Renal pelvis (tissue), 4 donors: ENCODE data around the gene FECH. TPM values are rescaled to one million over a fixed set of nuclear protein-coding genes. Genes with fewer than 3 reads are reported as not detected.

ENCODE experiments used
- DNase-seq: peaks from one replicate; pipeline ENCODE4 v3.0.0-alpha.2; 2013
- polyA plus RNA-seq, 3 donors: library from polyadenylated mRNA; unstranded; fragments of 120-200 nt; gene quantifications; one replicate each; pipeline ENCODE4 v1.2.1, GENCODE V29; 2013; ENCODE audit not compliant: insufficient read length in 3 of 3

The FECH gene
- polyA plus RNA-seq, 3 donors = 31.6 to 43.6 (median 39.0) TPM

- no peak for DNase-seq
These were observed 649 bp downstream of the FECH start for GRCh38 chr18:57585855-57586250.

DNA sequence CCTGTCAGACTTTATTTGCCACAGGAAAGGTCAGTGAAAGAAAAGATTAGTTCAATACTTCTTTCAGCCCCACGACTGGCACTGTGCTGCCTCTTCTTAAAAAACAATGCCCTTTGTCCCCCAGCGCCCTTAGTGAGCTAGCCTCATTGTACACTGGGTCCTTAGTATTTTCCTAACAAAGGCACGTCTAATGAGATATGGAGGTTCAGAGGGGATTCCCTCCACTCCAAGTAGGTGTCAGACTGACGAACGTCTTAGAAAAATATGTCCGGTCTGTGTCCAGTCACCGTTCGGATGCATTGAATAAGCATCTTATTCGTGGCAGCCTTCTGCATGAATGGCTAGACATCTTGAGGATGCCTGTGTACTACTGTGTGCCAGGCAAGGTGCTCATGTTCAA lies 1.1 kb downstream of the FECH start:
- no peak for DNase-seq

GRCh38 chr18:57584444-57584843 lies 2.1 kb downstream of the FECH start:
- no peak for DNase-seq

DNA sequence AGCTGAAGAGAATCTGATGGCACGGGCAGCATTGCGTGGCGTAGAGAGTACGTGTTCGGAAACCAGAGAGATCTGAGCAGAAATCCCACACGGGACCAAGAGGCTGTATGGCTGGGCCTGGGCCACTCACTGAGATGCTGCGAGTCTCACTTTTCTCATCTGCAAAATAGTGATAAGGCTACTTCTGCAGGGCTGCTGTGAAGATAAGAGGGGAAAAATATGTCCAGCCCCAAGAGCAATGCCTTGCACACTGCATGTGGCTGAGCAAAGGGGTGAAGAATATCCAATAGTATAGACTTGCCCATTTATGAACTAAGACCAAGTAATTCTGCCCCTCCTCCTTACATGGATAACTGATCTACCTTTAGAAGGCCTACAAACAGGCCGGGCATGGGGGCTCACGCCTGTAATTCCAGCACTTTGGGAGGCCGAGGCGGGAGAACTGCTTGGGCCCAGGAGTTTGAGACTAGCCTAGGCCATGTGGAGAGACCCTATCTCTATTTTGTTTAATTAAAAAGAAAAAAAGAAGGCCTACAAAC lies 3.1 kb downstream of the FECH start:
- no peak for DNase-seq

GRCh38 chr18:57581301-57581934 lies 5.1 kb downstream of the FECH start:
- DNase-seq = no peak

DNA sequence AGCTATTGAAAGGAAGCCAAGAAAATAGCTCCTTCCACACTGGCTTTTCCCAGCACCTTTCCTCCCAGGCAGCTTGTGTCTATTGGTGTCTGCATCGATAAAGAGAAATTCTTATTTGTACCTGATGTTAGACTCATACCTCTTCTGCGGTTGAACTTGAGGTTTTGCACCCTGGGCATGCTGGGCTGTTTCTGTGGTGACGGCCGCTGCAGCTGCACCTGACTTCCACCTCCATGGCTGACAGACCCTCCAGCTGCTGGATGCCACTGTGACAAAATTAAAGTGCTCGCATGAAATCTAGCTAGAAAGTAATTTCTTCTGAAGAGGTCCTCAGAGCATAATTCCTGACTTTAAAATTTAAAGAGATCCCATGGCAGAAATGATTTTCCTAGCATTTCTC lies 6.6 kb downstream of the FECH start:
- no peak for DNase-seq

GRCh38 chr18:57576316-57576715 lies 10.2 kb downstream of the FECH start:
- no peak for DNase-seq

DNA sequence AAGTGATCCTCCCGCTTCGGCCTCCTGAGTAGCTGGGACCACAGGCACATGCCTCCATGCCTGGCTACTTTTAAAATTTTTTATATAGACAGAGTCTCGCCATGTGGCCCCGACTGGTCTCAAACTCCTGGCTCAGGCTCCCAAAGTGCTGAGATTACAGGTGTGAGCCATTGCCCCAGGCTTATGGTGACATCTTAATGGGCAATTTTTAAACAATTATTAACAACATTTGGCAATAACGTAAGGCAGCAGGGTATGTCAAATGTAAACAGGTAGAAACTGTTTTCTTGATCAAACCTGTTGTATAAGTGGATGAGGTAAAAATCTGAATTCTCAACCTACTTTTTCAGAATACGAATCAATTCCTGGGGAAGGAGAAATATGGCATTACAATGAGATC lies 11.0 kb downstream of the FECH start:
- DNase-seq = no peak

DNA sequence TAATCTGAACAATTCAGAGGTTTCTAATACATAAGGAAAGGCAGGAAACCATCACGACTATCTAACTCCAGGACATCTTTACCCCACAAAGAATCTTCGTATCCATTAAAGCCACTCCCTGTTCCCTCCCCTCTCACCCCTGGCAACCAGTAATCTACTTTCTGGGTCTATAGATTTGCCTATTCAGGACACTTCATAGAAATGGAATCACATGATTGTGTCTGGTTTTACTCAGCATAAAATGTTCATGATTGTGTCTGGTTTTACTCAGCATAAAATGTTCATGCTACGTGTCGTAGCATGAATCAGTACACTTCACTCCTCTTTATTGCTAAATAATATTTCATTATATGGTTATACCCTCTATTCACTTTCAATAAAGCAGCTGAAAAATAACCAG lies 11.6 kb downstream of the FECH start:
- DNase-seq = no peak

DNA sequence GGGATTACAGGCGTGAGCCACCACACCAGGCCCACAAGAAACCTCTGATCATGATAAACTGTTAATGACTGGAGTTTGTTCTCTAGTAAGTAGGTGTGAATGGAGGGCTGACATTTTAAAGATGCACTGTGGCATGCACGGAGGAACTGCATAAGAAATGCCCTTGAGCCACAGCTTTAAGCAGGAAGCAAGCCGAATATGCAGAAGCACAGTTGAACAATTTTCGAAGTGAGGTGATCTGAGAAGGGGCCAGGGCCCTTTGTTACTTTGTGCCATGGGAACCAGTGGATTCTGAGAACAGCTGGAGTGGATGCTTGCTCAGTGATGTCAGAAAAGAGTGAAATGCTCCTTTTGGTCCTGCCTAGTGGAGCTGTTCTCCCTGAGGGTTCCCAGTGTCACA lies 16.3 kb downstream of the FECH start:
- no peak for DNase-seq

GRCh38 chr18:57569133-57569532 lies 17.4 kb downstream of the FECH start:
- no peak for DNase-seq

DNA sequence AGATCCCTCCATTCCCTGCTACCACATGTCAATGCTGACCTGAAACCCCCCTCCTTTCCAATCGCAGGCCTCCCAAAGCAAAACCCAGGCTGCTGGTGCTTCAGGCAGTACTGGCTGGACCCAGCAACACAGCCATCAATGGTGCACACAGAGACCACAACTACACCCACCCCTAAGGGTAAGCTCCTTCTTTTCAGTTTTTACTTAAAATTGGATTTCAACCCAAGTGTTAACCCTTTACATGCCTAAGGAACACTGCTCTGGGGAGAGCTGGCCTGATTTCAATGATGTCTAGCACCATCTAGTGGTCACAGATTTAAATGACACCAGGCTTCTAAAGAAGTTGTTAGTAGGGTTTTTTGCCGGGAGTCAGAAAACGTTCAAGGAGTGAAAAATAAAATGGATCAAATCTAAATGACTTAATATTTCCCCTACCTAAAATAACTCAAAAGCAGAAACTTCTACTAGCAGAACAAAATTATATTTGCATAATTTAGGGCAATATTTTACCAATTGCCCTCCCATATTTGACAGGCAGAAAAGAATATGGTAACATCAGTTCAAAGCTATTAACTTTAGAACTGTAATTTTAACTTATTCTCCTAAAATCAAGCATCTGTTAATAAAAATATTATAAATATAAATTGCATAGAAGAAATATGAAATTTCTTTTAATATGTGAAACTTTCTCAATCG lies 24.6 kb downstream of the FECH start:
- peak; percentile 37 for DNase-seq

- DNase-seq = no peak
These were observed 25.2 kb downstream of the FECH start for GRCh38 chr18:57561261-57561660.

- DNase-seq = no peak
These were observed 27.2 kb downstream of the FECH start for GRCh38 chr18:57559314-57559713.

DNA sequence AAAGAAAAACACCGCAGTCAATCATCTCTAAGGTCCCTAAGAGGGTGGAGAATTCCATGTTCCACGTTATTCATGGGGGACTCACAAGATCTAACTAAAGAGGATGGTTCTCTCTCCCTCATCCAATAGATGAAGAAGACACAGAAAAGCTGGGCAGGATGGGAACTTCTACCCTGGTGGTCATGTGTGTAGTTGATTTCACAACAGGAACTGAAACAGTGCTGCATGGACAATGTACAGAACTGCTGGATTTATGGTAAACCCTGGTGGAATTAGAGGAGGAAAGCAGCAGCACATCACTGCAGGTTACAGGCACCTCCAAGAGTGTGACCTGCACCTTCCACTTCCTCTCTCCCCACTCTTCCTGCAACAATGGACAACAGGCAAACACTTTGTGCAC lies 31.4 kb downstream of the FECH start:
- DNase-seq = no peak

- no peak for DNase-seq
These were observed 36.0 kb downstream of the FECH start for GRCh38 chr18:57550510-57550909.

DNA sequence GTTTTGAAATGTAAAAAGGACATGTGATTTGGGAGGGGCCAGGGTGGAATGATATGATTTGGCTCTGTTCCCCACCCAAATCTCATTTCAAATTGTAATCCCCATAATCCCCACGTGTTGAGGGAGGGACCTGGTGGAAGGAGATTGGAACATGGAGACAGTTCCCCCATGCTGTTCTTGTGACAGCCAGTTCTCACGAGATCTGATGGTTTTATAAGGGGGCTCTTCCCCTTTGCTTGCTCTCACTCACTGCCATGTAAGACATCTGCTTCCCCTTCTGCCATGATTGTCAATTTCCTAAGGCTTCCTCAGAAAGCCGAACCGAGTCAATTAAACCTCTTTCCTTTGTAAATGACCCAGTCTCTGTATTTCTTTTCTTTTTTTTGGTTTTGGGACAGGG lies 39.2 kb downstream of the FECH start:
- DNase-seq = no peak

DNA sequence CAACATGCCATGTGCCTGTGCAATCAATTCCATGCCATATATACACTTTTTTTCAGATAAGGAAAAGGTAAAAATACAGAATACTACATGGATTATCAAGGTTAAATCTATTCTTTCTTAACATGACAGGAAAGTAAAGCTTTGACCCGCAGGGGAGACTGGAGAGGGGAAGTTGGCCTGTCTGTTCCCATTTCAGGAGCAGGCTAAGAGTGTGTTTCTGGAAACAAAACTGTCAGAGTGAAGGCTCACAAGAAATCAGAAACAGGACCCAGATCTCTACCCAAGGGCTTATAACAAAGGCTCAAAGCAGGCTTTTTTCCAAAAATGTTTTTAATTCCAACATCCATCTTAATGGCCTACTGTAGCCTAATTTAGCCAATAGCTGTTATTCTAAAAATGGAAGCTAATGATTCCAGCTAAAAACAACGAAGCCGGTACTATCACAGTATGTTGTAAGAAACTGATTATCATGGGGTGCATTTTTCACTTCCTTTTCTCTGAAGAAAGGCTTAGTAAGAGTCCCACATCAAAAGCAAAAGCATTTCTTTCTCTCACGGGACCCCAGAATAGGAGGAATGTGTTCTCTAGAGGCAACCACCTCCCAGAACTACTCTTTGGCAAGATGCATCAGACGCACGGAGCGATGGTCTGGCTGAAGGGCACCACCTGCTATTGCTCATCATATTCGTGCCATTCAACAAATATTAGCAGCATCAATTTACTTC lies 41.4 kb downstream of the FECH start:
- DNase-seq = no peak

DNA sequence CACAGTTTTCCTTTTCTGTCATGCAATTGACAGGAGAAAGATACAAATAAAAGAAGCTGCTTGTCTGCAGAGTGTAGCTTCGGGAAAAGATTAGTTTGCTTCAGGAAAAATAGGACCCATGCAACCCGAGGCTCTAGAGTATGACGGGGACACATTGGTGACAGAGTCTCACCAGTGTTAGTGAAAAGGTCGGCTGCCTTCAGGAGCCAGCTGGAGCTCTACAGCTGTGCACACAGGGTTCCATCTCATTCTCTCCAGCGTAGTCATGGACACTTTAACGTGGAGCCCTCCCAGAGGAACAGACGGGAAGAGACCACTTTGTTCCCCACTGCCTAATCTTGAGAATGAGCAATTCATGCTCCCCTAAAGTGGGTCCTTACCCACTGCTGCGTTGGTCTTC lies 42.9 kb downstream of the FECH start:
- DNase-seq = no peak

DNA sequence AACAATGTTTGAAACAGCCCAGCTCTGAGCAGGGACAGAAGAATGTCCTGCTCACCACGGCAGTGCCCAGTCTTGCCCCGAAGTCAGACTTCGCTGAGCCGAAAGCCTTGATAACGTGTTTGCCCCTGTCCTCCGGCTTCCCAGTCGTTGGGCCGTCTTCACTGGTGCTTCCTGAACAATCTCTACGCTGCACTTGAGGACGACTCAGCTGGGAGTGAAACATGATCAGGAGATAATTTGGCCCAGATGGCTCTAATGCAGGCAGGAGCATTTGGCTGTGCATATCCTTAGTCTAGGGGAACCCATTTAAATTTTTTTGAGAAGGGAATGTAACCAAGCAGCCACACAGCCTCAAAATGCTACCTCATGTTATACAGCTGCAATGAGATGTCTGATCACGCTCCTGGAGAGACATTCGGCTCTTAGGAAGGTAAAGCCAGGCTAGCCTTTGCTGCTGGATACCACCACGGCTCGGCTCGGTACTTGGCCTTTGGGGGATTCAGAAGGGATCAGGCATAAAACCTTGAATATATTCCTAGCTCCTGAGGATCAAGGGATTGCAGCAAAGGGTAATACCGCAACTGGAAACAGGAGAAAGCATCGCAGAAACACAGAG lies 43.6 kb downstream of the FECH start:
- no peak for DNase-seq

GRCh38 chr18:57542126-57542525 lies 44.4 kb downstream of the FECH start:
- no peak for DNase-seq

DNA sequence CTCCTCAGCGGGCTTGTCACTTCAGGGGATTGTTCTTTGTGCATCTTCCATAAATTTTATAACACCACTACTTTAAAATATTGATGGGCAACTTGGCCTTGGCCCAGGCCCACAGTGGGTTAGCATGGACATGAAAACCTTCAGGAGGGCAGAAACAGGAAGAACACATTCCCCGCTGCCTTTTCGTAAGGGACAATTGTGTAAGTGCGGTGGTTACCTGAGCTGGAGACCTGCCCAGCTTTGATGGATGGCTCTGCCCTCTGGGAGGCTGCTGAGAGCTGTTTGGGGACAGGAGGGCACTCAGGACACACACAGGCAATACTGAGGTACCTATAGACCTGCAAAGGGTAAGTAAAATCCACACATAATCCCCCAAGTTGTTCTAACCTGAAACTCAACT lies 46.8 kb downstream of the FECH start:
- no peak for DNase-seq

GRCh38 chr18:57538614-57539013 lies 47.9 kb downstream of the FECH start:
- no peak for DNase-seq
